ENCODE data around the gene BBIP1. TPM values are rescaled to one million over a fixed set of nuclear protein-coding genes. Genes with fewer than 3 reads are reported as not detected.

BBIP1 gene
- total RNA-seq, 2 experiments from 2014 or later: 36.4 to 43.9 TPM

- ChIA-PET CTCF (interaction anchor here (0.9 to 2.8 kb wide), 3 partner anchors 11 to 95 kb away, joined by 5 to 11 read pairs (median 9); no protein-coding TSS in a partner anchor), POLR2A (no interaction called here)
- Mint-ChIP-seq H3K36me3 (peaks cover 31% of the 10 kb centered on the region), H3K9me3 (no peaks in the 10 kb centered on the region), H3K27me3 (no peaks in the 10 kb centered on the region), H3K27ac (no peak overlapping the region), H3K4me1 (ENCODE audit: low read depth) (peaks cover 51% of the 10 kb centered on the region), H3K4me3 (no peak overlapping the region)
- intact Hi-C loops (cut with micrococcal nuclease): no loop called here
- DNase-seq: no peak
Observed at GRCh38 chr10:110898391-110898790, 20.6 kb downstream of the BBIP1 start.

- ChIA-PET POLR2A (interaction anchor here (0.7 to 1.1 kb wide), 3 partner anchors 10 to 30 kb away, joined by 3 to 4 read pairs (median 4); partner anchors contain the start of genes BBIP1 and SHOC2), CTCF (interaction anchor here (0.7 to 6.2 kb wide), 9 partner anchors 10 to 286 kb away, joined by 3 to 51 read pairs (median 6); no protein-coding TSS in a partner anchor)
- Mint-ChIP-seq H3K4me1 (ENCODE audit: low read depth) (peaks cover 42% of the 10 kb centered on the region), H3K36me3 (peaks cover 31% of the 10 kb centered on the region), H3K4me3 (no peak overlapping the region), H3K27ac (no peak overlapping the region), H3K27me3 (no peaks in the 10 kb centered on the region), H3K9me3 (no peaks in the 10 kb centered on the region)
- DNase-seq: no peak
- intact Hi-C loops (cut with micrococcal nuclease): no loop called here
Observed at GRCh38 chr10:110897184-110897583, 21.8 kb downstream of the BBIP1 start.

- ChIA-PET CTCF (interaction anchor here (0.6 to 6.2 kb wide), 31 partner anchors 9 to 582 kb away, joined by 3 to 51 read pairs (median 4); no protein-coding TSS in a partner anchor), POLR2A (interaction anchor here (1.7 kb wide), 1 partner anchor 25 kb away, joined by 6 read pairs; the partner anchor contains the start of genes BBIP1 and SHOC2)
- intact Hi-C loops (cut with micrococcal nuclease): loop anchor here (1.0 to 2.0 kb wide), 5 partner anchors 9 to 283 kb away; no protein-coding TSS in a partner anchor
- peak overlapping the region; percentile 4 for H3K27ac Mint-ChIP-seq
- H3K36me3 Mint-ChIP-seq: peaks cover 35% of the 10 kb centered on the region
- DNase-seq: no peak
- no peak overlapping the region for H3K4me3 Mint-ChIP-seq
- H3K9me3 Mint-ChIP-seq: no peaks in the 10 kb centered on the region
- H3K27me3 Mint-ChIP-seq: no peaks in the 10 kb centered on the region
- peaks cover 47% of the 10 kb centered on the region for H3K4me1 Mint-ChIP-seq (ENCODE audit: low read depth)
Observed at GRCh38 chr10:110893559-110894179, 25.3 kb downstream of the BBIP1 start.

- peaks cover 32% of the 10 kb centered on the region for H3K36me3 Mint-ChIP-seq
- POLR2A ChIA-PET: interaction anchor here (1.7 kb wide), 1 partner anchor 26 kb away, joined by 6 read pairs; the partner anchor contains the start of genes BBIP1 and SHOC2
- DNase-seq: no peak
- no peak overlapping the region for H3K27ac Mint-ChIP-seq
- H3K4me3 Mint-ChIP-seq: no peak overlapping the region
- no peaks in the 10 kb centered on the region for H3K27me3 Mint-ChIP-seq
- peaks cover 45% of the 10 kb centered on the region for H3K4me1 Mint-ChIP-seq (ENCODE audit: low read depth)
- intact Hi-C loops (cut with micrococcal nuclease): loop anchor here (1.0 to 2.0 kb wide), 5 partner anchors 10 to 282 kb away; no protein-coding TSS in a partner anchor
- CTCF ChIA-PET: interaction anchor here (0.6 to 6.2 kb wide), 15 partner anchors 8 to 284 kb away, joined by 3 to 51 read pairs (median 5); no protein-coding TSS in a partner anchor
- H3K9me3 Mint-ChIP-seq: no peaks in the 10 kb centered on the region
Observed at GRCh38 chr10:110892602-110893288, 26.2 kb downstream of the BBIP1 start.

GRCh38 chr10:110887560-110887959 is 31.4 kb downstream of the BBIP1 start:
- H3K27me3 Mint-ChIP-seq: no peaks in the 10 kb centered on the region
- peak overlapping the region; percentile 48 for H3K27ac Mint-ChIP-seq
- H3K4me1 Mint-ChIP-seq (ENCODE audit: low read depth): peaks cover 50% of the 10 kb centered on the region
- H3K4me3 Mint-ChIP-seq: no peak overlapping the region
- ChIA-PET POLR2A (interaction anchor here (1.7 to 2.2 kb wide), 2 partner anchors 9 to 15 kb away, joined by 4 to 5 read pairs; no protein-coding TSS in a partner anchor), CTCF (interaction anchor here (1.1 to 2.2 kb wide), 7 partner anchors 9 to 279 kb away, joined by 3 to 9 read pairs (median 4); no protein-coding TSS in a partner anchor)
- intact Hi-C loops (cut with micrococcal nuclease): no loop called here
- no peaks in the 10 kb centered on the region for H3K9me3 Mint-ChIP-seq
- no peak for DNase-seq
- peaks cover 36% of the 10 kb centered on the region for H3K36me3 Mint-ChIP-seq

- POLR2A ChIA-PET: interaction anchor here (0.8 to 2.2 kb wide), 2 partner anchors 16 to 33 kb away, joined by 5 read pairs; partner anchors contain the start of genes BBIP1 and SHOC2
- peaks cover 56% of the 10 kb centered on the region for H3K4me1 Mint-ChIP-seq (ENCODE audit: low read depth)
- H3K9me3 Mint-ChIP-seq: no peaks in the 10 kb centered on the region
- DNase-seq: no peak
- no peak overlapping the region for H3K4me3 Mint-ChIP-seq
- H3K27ac Mint-ChIP-seq: peak overlapping the region; percentile 21
- H3K36me3 Mint-ChIP-seq: peaks cover 44% of the 10 kb centered on the region
- no peaks in the 10 kb centered on the region for H3K27me3 Mint-ChIP-seq
- CTCF ChIA-PET: interaction anchor here (1.0 to 2.2 kb wide), 3 partner anchors 12 to 275 kb away, joined by 3 to 9 read pairs (median 6); no protein-coding TSS in a partner anchor
- intact Hi-C loops (cut with micrococcal nuclease): no loop called here
Observed at GRCh38 chr10:110885932-110886674, 32.9 kb downstream of the BBIP1 start.

GRCh38 chr10:110883924-110884323 is 35.1 kb downstream of the BBIP1 start:
- POLR2A ChIA-PET: interaction anchor here (1.8 kb wide), 1 partner anchor 19 kb away, joined by 6 read pairs; no protein-coding TSS in a partner anchor
- peaks cover 60% of the 10 kb centered on the region for H3K4me1 Mint-ChIP-seq (ENCODE audit: low read depth)

GRCh38 chr10:110881905-110882304 is 37.1 kb downstream of the BBIP1 start:
- Mint-ChIP-seq H3K27ac (no peak overlapping the region), H3K36me3 (peaks cover 44% of the 10 kb centered on the region), H3K4me1 (ENCODE audit: low read depth) (peaks cover 67% of the 10 kb centered on the region), H3K4me3 (no peak overlapping the region), H3K27me3 (no peaks in the 10 kb centered on the region), H3K9me3 (no peaks in the 10 kb centered on the region)
- intact Hi-C loops (cut with micrococcal nuclease): no loop called here
- ChIA-PET CTCF (interaction anchor here (1.0 to 1.7 kb wide), 3 partner anchors 12 to 108 kb away, joined by 3 to 5 read pairs (median 4); no protein-coding TSS in a partner anchor), POLR2A (no interaction called here)
- no peak for DNase-seq

More at GRCh38 chr10:110883924-110884323, 35.1 kb downstream of the BBIP1 start:
- Mint-ChIP-seq H3K9me3 (no peaks in the 10 kb centered on the region), H3K36me3 (peaks cover 39% of the 10 kb centered on the region), H3K27me3 (no peaks in the 10 kb centered on the region), H3K27ac (peak overlapping the region; percentile 36), H3K4me3 (peak overlapping the region; percentile 43)
- intact Hi-C loops (cut with micrococcal nuclease): no loop called here
- CTCF ChIA-PET: interaction anchor here (1.0 to 1.5 kb wide), 3 partner anchors 10 to 26 kb away, joined by 3 to 7 read pairs (median 6); no protein-coding TSS in a partner anchor
- DNase-seq: no peak

GRCh38 chr10:110881247-110881646 is 37.7 kb downstream of the BBIP1 start:
- H3K9me3 Mint-ChIP-seq: no peaks in the 10 kb centered on the region
- peaks cover 43% of the 10 kb centered on the region for H3K36me3 Mint-ChIP-seq
- H3K4me1 Mint-ChIP-seq (ENCODE audit: low read depth): peaks cover 66% of the 10 kb centered on the region
- H3K4me3 Mint-ChIP-seq: no peak overlapping the region
- H3K27me3 Mint-ChIP-seq: no peaks in the 10 kb centered on the region
- intact Hi-C loops (cut with micrococcal nuclease): no loop called here
- ChIA-PET CTCF (interaction anchor here (1.0 to 1.7 kb wide), 3 partner anchors 13 to 107 kb away, joined by 3 to 5 read pairs (median 3); no protein-coding TSS in a partner anchor), POLR2A (no interaction called here)
- peak overlapping the region; percentile 53 for H3K27ac Mint-ChIP-seq
- no peak for DNase-seq

GRCh38 chr10:110880012-110880411 is 39.0 kb downstream of the BBIP1 start:
- no peaks in the 10 kb centered on the region for H3K9me3 Mint-ChIP-seq
- H3K27me3 Mint-ChIP-seq: no peaks in the 10 kb centered on the region
- peak overlapping the region; percentile 3 for H3K27ac Mint-ChIP-seq
- H3K4me1 Mint-ChIP-seq (ENCODE audit: low read depth): peaks cover 67% of the 10 kb centered on the region
- H3K36me3 Mint-ChIP-seq: peaks cover 36% of the 10 kb centered on the region
- POLR2A ChIA-PET: no interaction called here
- H3K4me3 Mint-ChIP-seq: no peak overlapping the region
- CTCF ChIA-PET: interaction anchor here (0.6 to 1.3 kb wide), 4 partner anchors 9 to 157 kb away, joined by 3 to 4 read pairs (median 4); partner anchors contain the start of gene PDCD4
- intact Hi-C loops (cut with micrococcal nuclease): no loop called here
- no peak for DNase-seq

GRCh38 chr10:110876788-110877187 is 42.2 kb downstream of the BBIP1 start:
- Mint-ChIP-seq H3K4me1 (ENCODE audit: low read depth) (peaks cover 50% of the 10 kb centered on the region), H3K9me3 (no peaks in the 10 kb centered on the region), H3K4me3 (no peak overlapping the region), H3K36me3 (peaks cover 22% of the 10 kb centered on the region), H3K27me3 (no peaks in the 10 kb centered on the region), H3K27ac (no peak overlapping the region)
- no peak for DNase-seq
- ChIA-PET CTCF (interaction anchor here (1.0 to 1.4 kb wide), 3 partner anchors 12 to 73 kb away, joined by 3 to 5 read pairs (median 3); no protein-coding TSS in a partner anchor), POLR2A (interaction anchor here (1.0 kb wide), 2 partner anchors 16 to 43 kb away, joined by 3 read pairs; no protein-coding TSS in a partner anchor)
- intact Hi-C loops (cut with micrococcal nuclease): loop anchor here (2.0 to 10.0 kb wide), 3 partner anchors 16 to 952 kb away; partner anchors contain the start of genes SMNDC1 and XPNPEP1
